H9 (cell line): Measurements from ENCODE around the gene CSF1. TPM values are rescaled to one million over a fixed set of nuclear protein-coding genes. Genes with fewer than 3 reads are reported as not detected.

Source experiments
- DNase-seq: peaks from one replicate; pipeline ENCODE4 v3.0.0-alpha.2; 2017
- H2AFZ ChIP-seq: one replicate; pipeline ENCODE4 v1.6.1; 2013; ENCODE audit warnings: mild to moderate bottlenecking, low read length, control low read depth, moderate library complexity
- H2AK5ac ChIP-seq: 2 replicates; pipeline ENCODE4 v1.6.1; 2013; ENCODE audit warnings: low read length, control low read depth, mixed read lengths; ENCODE audit not compliant: insufficient read length
- H2BK120ac ChIP-seq: one replicate; pipeline ENCODE4 v1.6.1; 2013; ENCODE audit warnings: low read depth, mild to moderate bottlenecking, low read length, control low read depth, inconsistent platforms; ENCODE audit not compliant: poor library complexity, severe bottlenecking
- H2BK12ac ChIP-seq: 2 replicates; pipeline ENCODE4 v1.6.1; 2013; ENCODE audit warnings: low read length, control low read depth, mixed read lengths, low read depth; ENCODE audit not compliant: insufficient read length
- H2BK15ac ChIP-seq: 2 replicates; pipeline ENCODE4 v1.6.1; 2013; ENCODE audit warnings: low read depth, low read length, control low read depth
- H2BK20ac ChIP-seq: one replicate; pipeline ENCODE4 v1.6.1; 2013; ENCODE audit warnings: low read depth, mild to moderate bottlenecking, low read length, control low read depth, inconsistent platforms; ENCODE audit not compliant: poor library complexity, severe bottlenecking
- H2BK5ac ChIP-seq: 2 replicates; pipeline ENCODE4 v1.6.1; 2013; ENCODE audit warnings: low read length, control low read depth, mixed read lengths; ENCODE audit not compliant: insufficient read length
- H3K14ac ChIP-seq: 2 replicates; pipeline ENCODE4 v1.6.1; 2013; ENCODE audit warnings: low read length, control low read depth; ENCODE audit not compliant: insufficient read depth
- H3K18ac ChIP-seq: 2 replicates; pipeline ENCODE4 v1.6.1; 2013; ENCODE audit warnings: low read depth, mild to moderate bottlenecking, mixed read lengths, low read length, control low read depth; ENCODE audit not compliant: insufficient read length
- H3K23ac ChIP-seq: 2 replicates; pipeline ENCODE4 v1.6.1; 2013; ENCODE audit warnings: low read length, control low read depth, mixed read lengths, low read depth; ENCODE audit not compliant: insufficient read length
- H3K23me2 ChIP-seq: 2 replicates; pipeline ENCODE4 v1.6.1; 2013; ENCODE audit warnings: low read depth, mild to moderate bottlenecking, mixed read lengths, low read length, control low read depth; ENCODE audit not compliant: insufficient read length, poor library complexity, severe bottlenecking
- H3K27ac ChIP-seq: 2 replicates; pipeline ENCODE4 v1.5.1; 2013; ENCODE audit warnings: low read length, control low read depth, mixed read lengths, low read depth; ENCODE audit not compliant: insufficient read length
- H3K27me3 ChIP-seq: 2 replicates; pipeline ENCODE4 v1.6.1; 2013; ENCODE audit warnings: low read length, control low read depth, inconsistent platforms; ENCODE audit not compliant: insufficient read depth
- H3K4ac ChIP-seq: 2 replicates; pipeline ENCODE4 v1.6.1; 2013; ENCODE audit warnings: low read depth, mild to moderate bottlenecking, control low read depth, inconsistent platforms, low read length, moderate library complexity
- H3K4me1 ChIP-seq: 2 replicates; pipeline ENCODE4 v1.6.1; 2013; ENCODE audit warnings: low read length, control low read depth, inconsistent platforms; ENCODE audit not compliant: insufficient read depth
- H3K4me2 ChIP-seq: 2 replicates; pipeline ENCODE4 v1.6.1; 2013; ENCODE audit warnings: low read length, control low read depth, mixed read lengths; ENCODE audit not compliant: insufficient read length, insufficient read depth
- H3K56ac ChIP-seq: 2 replicates; pipeline ENCODE4 v1.6.1; 2013; ENCODE audit warnings: low read depth, mild to moderate bottlenecking, mixed read lengths, low read length, control low read depth; ENCODE audit not compliant: insufficient read length
- H3K79me1 ChIP-seq: 2 replicates; pipeline ENCODE4 v1.6.1; 2013; ENCODE audit warnings: low read depth, mild to moderate bottlenecking, moderate library complexity, low read length, control low read depth, inconsistent platforms; ENCODE audit not compliant: insufficient read depth, poor library complexity, severe bottlenecking
- H3K79me2 ChIP-seq: 2 replicates; pipeline ENCODE4 v1.6.1; 2013; ENCODE audit warnings: low read length, control low read depth, inconsistent platforms; ENCODE audit not compliant: insufficient read depth
- H3K9ac ChIP-seq: 2 replicates; pipeline ENCODE4 v1.6.1; 2013; ENCODE audit warnings: low read length, control low read depth, mixed read lengths; ENCODE audit not compliant: insufficient read length; ENCODE audit errors: extremely low read depth
- H3K9me3 ChIP-seq: one replicate; pipeline ENCODE4 v1.6.1; 2013; ENCODE audit warnings: low read depth, low read length, inconsistent platforms; ENCODE audit not compliant: control insufficient read depth
- H3T11ph ChIP-seq: one replicate; pipeline ENCODE4 v1.6.1; 2013; ENCODE audit warnings: mild to moderate bottlenecking, low read length, control low read depth, inconsistent platforms
- H4K20me1 ChIP-seq: one replicate; pipeline ENCODE4 v1.6.1; 2013; ENCODE audit not compliant: control insufficient read depth, insufficient read length, insufficient read depth
- H4K5ac ChIP-seq: 2 replicates; pipeline ENCODE4 v1.6.1; 2013; ENCODE audit warnings: low read depth, mild to moderate bottlenecking, mixed read lengths, low read length, control low read depth; ENCODE audit not compliant: insufficient read length
- H4K8ac ChIP-seq: replicated peaks from 2 replicates; pipeline ENCODE4 v1.6.1; 2013; ENCODE audit warnings: low read length, control low read depth, mixed read lengths, low read depth; ENCODE audit not compliant: insufficient read length
- H4K91ac ChIP-seq: 2 replicates; pipeline ENCODE4 v1.6.1; 2013; ENCODE audit warnings: low read depth, mild to moderate bottlenecking, moderate library complexity, mixed read lengths, low read length, control low read depth; ENCODE audit not compliant: insufficient read length
- H3K27ac Mint-ChIP-seq, 3 experiments: 2 replicates in 2 of 3; 3 replicates in 1 of 3; pipeline ENCODE4 v1.8.0; 2020 to 2021; ENCODE audit warnings: mixed read lengths in 3 of 3, mild to moderate bottlenecking in 1 of 3, moderate library complexity in 1 of 3
- H3K27me3 Mint-ChIP-seq: 2 replicates; pipeline ENCODE4 v1.8.0; 2021; ENCODE audit warnings: low read depth, mild to moderate bottlenecking, moderate library complexity, mixed read lengths
- H3K36me3 Mint-ChIP-seq, 3 experiments: 2 replicates in 2 of 3; 3 replicates in 1 of 3; pipeline ENCODE4 v1.8.0; 2020 to 2021; ENCODE audit warnings: low read depth in 3 of 3, mixed read lengths in 3 of 3; ENCODE audit not compliant: insufficient read depth in 1 of 3
- H3K4me1 Mint-ChIP-seq, 2 experiments: 2 replicates each; pipeline ENCODE4 v1.8.0; 2020; ENCODE audit warnings: mixed read lengths in 2 of 2
- H3K4me3 Mint-ChIP-seq, 2 experiments: 2 replicates in 1 of 2; 3 replicates in 1 of 2; pipeline ENCODE4 v1.8.0; 2020 to 2021; ENCODE audit warnings: mild to moderate bottlenecking in 2 of 2, mixed read lengths in 2 of 2, moderate library complexity in 1 of 2
- H3K9me3 Mint-ChIP-seq, 2 experiments: 2 replicates in 1 of 2; 3 replicates in 1 of 2; pipeline ENCODE4 v1.8.0; 2020; ENCODE audit warnings: mild to moderate bottlenecking in 2 of 2, mixed read lengths in 2 of 2, moderate library complexity in 1 of 2
- CTCF ChIP-seq: fragments of 200-600 bp; sonication (generic); conservative IDR thresholded peaks from 3 replicates; pipeline ENCODE4 v1.8.0; 2021; ENCODE audit warnings: antibody characterized with exemption, mild to moderate bottlenecking
- WGBS: extraction: QIAGEN DNeasy Blood & Tissue Kit; methylation state at CpG from one replicate; pipeline ENCODE4 v1.1.7; 2013; ENCODE audit warnings: missing lambda C conversion rate, low lambda C conversion rate, mixed read lengths; ENCODE audit not compliant: insufficient read length; ENCODE audit errors: extremely low coverage; 5-methylcytosine and 5-hydroxymethylcytosine counted together
- total RNA-seq: library from RNA; stranded (reverse); gene quantifications from 2 replicates; pipeline ENCODE4 v1.2.1, GENCODE V29; 2021

The CSF1 gene
- total RNA-seq, 1 experiment from 2014 or later: 2.3 TPM

GRCh38 chr1:109866071-109866470 is 44.6 kb upstream of the CSF1 start:
- Histone ChIP-seq H4K5ac (no peak overlapping the region), H3K79me1 (no peaks in the 10 kb centered on the region), H3K14ac (no peak overlapping the region), H2BK120ac (no peak overlapping the region), H3K27ac (no peak overlapping the region), H3K23ac (no peak overlapping the region), H2BK20ac (no peak overlapping the region), H3K9ac (no peak overlapping the region), H3K79me2 (no peaks in the 10 kb centered on the region), H3K27me3 (no peaks in the 10 kb centered on the region), H3K9me3 (no peaks in the 10 kb centered on the region), H2BK12ac (no peak overlapping the region), H3K18ac (no peak overlapping the region), H3K23me2 (no peaks in the 10 kb centered on the region), H3K4me1 (peaks cover 7% of the 10 kb centered on the region; the same call in 1 of the 2 replicates), H3K4me2 (no peak overlapping the region), H4K91ac (no peak overlapping the region), H3K56ac (no peak overlapping the region), H2BK15ac (no peak overlapping the region), H3T11ph (no peak overlapping the region), H2BK5ac (no peak overlapping the region), H2AFZ (no peak overlapping the region), H3K4ac (no peak overlapping the region), H4K8ac (no peak overlapping the region), H2AK5ac (no peak overlapping the region), H4K20me1 (no peaks in the 10 kb centered on the region)
- Mint-ChIP-seq H3K27me3 (no peaks in the 10 kb centered on the region), H3K27ac (no peak overlapping the region), H3K9me3 (peaks cover 17 to 18% of the 10 kb centered on the region in 2 experiments; a peak in 4 of 5 replicates), H3K4me1 (peaks cover 20 to 21% of the 10 kb centered on the region in 2 experiments), H3K36me3 (peaks cover 5 to 32% (median 12%) of the 10 kb centered on the region in 3 experiments; a peak in 6 of 7 replicates), H3K4me3 (no peak overlapping the region)
- no peak for DNase-seq
- no peak for TF ChIP-seq CTCF
- no CpG with 5 or more reads among the region's 2 CpGs for WGBS
